ENCODE data around the gene TRIO.

TRIO gene

DNA sequence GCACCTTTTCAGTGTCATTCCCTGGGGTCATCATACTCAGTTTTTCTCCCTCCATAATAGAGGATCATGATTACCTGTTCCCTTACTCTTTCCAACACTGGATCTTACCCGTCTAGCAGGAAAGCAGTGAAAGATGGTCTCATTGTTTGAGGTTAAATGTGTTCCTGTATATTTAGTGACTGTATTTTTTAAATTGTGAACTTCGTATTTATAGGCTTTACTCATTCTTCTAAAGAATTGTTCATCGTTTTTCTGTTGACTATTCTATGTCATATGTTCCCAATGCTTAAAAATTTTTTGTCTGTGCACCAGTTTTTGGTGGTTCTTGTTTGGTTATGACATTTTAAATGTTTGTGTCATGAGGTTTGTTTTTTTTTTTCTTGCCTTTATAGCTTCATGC is 233.6 kb downstream of the TRIO start:
- TF ChIP-seq, protein P1, sequence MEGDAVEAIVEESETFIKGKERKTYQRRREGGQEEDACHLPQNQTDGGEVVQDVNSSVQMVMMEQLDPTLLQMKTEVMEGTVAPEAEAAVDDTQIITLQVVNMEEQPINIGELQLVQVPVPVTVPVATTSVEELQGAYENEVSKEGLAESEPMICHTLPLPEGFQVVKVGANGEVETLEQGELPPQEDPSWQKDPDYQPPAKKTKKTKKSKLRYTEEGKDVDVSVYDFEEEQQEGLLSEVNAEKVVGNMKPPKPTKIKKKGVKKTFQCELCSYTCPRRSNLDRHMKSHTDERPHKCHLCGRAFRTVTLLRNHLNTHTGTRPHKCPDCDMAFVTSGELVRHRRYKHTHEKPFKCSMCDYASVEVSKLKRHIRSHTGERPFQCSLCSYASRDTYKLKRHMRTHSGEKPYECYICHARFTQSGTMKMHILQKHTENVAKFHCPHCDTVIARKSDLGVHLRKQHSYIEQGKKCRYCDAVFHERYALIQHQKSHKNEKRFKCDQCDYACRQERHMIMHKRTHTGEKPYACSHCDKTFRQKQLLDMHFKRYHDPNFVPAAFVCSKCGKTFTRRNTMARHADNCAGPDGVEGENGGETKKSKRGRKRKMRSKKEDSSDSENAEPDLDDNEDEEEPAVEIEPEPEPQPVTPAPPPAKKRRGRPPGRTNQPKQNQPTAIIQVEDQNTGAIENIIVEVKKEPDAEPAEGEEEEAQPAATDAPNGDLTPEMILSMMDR (IDR thresholded peaks at IDR 0.05; ENCODE audit: insufficient read depth, low read length, poor library complexity, severe bottlenecking) = no peak
- Histone ChIP-seq H3K36me3 (ENCODE audit: control insufficient read depth, insufficient read depth, low read length) (peaks cover 32% of the 10 kb centered on the region), H3K4me3 (replicated peaks; ENCODE audit: low read depth, low read length) (no peak overlapping the region), H3K27me3 (replicated peaks; ENCODE audit: control insufficient read depth, insufficient read depth, low read length) (no peaks in the 10 kb centered on the region)
- DNase-seq (ENCODE audit: extremely low read depth, insufficient read length) = no peak

DNA sequence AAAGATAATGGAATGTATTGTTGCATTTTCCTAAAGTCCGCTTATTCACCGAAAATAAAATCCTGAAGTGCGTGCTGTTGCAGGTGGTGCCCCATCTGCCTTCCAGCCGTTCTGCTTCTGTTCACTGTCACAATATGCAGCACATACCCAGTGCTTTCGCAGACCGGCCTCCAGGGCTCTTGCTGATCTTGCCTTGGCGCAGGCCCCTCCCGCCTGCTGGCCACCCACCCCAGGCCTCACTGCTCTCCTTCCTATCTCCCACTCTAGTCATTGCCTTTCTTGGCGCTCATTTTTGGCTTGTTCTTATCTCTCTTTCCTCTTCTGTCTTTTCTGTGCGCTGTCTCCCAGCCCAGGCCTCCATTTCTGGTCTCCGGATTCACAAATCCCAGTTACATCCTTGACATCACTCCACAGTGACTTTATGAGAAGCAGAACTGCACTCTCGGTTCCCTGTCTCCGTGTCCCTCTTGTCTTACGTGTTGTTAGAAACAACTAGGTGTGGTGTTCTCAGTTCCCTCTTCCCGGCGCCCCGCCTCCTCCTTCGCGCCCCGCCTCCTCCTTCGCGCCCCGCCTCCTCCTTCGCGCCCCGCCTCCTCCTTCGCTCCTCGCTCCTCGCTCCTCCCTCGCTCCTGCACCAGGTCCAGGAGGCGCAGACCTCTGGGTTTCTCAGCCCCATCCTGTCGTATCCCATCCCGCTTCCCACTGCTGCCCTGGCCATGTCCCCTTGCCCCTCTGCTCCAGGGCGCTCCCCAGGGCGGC is 236.8 kb downstream of the TRIO start:
- no peak overlapping the region for H3K4me3 ChIP-seq (replicated peaks; ENCODE audit: low read depth, low read length)
- TF ChIP-seq, protein P1 (IDR thresholded peaks at IDR 0.05; ENCODE audit: insufficient read depth, low read length, poor library complexity, severe bottlenecking) = no peak
- no peak for DNase-seq (ENCODE audit: extremely low read depth, insufficient read length)
- H3K27me3 ChIP-seq (replicated peaks; ENCODE audit: control insufficient read depth, insufficient read depth, low read length) = no peaks in the 10 kb centered on the region
- peaks cover 25% of the 10 kb centered on the region for H3K36me3 ChIP-seq (ENCODE audit: control insufficient read depth, insufficient read depth, low read length)

DNA sequence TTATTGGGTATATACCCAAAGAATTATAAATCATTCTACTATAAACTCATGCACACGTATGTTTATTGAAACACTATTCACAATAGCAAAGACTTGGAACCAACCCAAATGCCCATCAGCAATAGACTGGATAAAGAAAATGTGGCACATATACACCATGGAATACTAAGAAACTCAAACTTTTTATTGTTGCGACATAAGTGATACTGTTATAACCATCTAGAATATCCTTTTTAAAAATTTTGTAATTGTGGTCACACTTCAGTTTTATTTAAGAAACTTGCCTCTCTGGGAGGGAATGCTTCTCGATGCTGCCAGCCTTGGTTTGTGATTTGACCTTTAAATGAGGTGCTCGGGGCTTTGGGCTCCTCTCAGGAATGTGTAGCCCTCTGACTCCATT is 237.6 kb downstream of the TRIO start:
- Histone ChIP-seq H3K27me3 (replicated peaks; ENCODE audit: control insufficient read depth, insufficient read depth, low read length) (no peaks in the 10 kb centered on the region), H3K4me3 (replicated peaks; ENCODE audit: low read depth, low read length) (no peak overlapping the region), H3K36me3 (ENCODE audit: control insufficient read depth, insufficient read depth, low read length) (peaks cover 27% of the 10 kb centered on the region)
- DNase-seq (ENCODE audit: extremely low read depth, insufficient read length) = no peak
- TF ChIP-seq, protein P1 (IDR thresholded peaks at IDR 0.05; ENCODE audit: insufficient read depth, low read length, poor library complexity, severe bottlenecking) = no peak

DNA sequence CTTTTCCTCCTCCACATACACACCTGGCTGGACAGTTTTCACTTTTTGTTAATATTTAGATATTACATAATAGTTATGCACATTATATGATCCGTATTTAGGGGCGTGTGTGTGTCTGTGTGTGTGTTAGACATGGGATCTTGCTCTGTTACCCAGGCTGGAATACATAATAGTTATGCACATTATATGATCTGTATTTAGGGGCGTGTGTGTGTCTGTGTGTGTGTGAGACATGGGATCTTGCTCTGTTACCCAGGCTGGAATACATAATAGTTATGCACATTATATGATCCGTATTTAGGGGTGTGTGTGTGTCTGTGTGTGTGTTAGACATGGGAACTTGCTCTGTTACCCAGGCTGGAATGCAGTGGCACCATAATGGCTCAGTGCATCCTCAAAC is 239.5 kb downstream of the TRIO start:
- Histone ChIP-seq H3K27me3 (replicated peaks; ENCODE audit: control insufficient read depth, insufficient read depth, low read length) (no peaks in the 10 kb centered on the region), H3K36me3 (ENCODE audit: control insufficient read depth, insufficient read depth, low read length) (peaks cover 34% of the 10 kb centered on the region), H3K4me3 (replicated peaks; ENCODE audit: low read depth, low read length) (no peak overlapping the region)
- DNase-seq (ENCODE audit: extremely low read depth, insufficient read length) = no peak
- TF ChIP-seq, protein P1 (IDR thresholded peaks at IDR 0.05; ENCODE audit: insufficient read depth, low read length, poor library complexity, severe bottlenecking) = no peak

DNA sequence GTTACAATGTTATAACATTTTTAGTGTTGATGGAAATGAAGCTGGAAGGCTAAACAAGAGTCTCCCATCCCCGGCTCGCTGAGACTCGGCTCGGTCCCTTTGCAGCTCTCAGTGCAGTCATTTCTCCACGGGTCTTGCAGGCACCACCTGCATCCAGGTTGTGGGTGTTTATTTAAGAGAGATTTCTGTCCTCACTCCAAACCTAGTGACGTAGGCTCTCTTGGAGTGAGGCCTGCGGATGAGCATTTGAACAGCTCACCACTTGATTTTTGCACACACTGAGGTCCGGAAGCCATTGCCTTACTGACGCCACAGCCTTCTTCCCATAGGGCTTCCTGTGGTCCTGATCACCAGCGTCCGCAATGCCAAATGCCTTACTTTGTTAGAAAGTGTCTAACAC is 240.8 kb downstream of the TRIO start:
- H3K4me3 ChIP-seq (replicated peaks; ENCODE audit: low read depth, low read length) = no peak overlapping the region
- TF ChIP-seq, protein P1 (IDR thresholded peaks at IDR 0.05; ENCODE audit: insufficient read depth, low read length, poor library complexity, severe bottlenecking) = no peak
- no peaks in the 10 kb centered on the region for H3K27me3 ChIP-seq (replicated peaks; ENCODE audit: control insufficient read depth, insufficient read depth, low read length)
- DNase-seq (ENCODE audit: extremely low read depth, insufficient read length) = no peak
- peaks cover 33% of the 10 kb centered on the region for H3K36me3 ChIP-seq (ENCODE audit: control insufficient read depth, insufficient read depth, low read length)
